Common myeloid progenitor, CD34-positive (primary cell): ENCODE data around the gene NOS1AP.

Experiments
- CTCF ChIA-PET: fragments of 350-600 bp; sonication (Branson Sonifier 250); formaldehyde crosslinking; loops from one replicate; lab custom pipeline; 2021; ENCODE audit warnings: antibody characterized with exemption; lab: Charles Lee
- POLR2A ChIA-PET: fragments of 350-600 bp; sonication (Branson Sonifier 250); formaldehyde crosslinking; loops from one replicate; lab custom pipeline; 2021; ENCODE audit warnings: antibody characterized with exemption; lab: Charles Lee
- DNase-seq, 3 donors: peaks; one replicate each; pipeline versions ENCODE4 v3.0.0 to v3.0.0-alpha.2; 2013
- H3K27ac ChIP-seq, 2 experiments: 1 replicate in 1 of 2; 2 replicates in 1 of 2; pipeline ENCODE4 v1.7.0; 2013; ENCODE audit warnings: inconsistent platforms in 2 of 2, low read length in 2 of 2, mild to moderate bottlenecking in 2 of 2, low read depth in 1 of 2, moderate library complexity in 1 of 2; ENCODE audit not compliant: severe bottlenecking in 2 of 2, insufficient read depth in 1 of 2, poor library complexity in 1 of 2
- H3K27me3 ChIP-seq, 5 experiments: replicated peaks in 2 of 5; 1 replicate in 3 of 5; 2 replicates in 2 of 5; pipeline versions ENCODE4 v1.6.1 to v1.7.0; 2013; ENCODE audit warnings: low read length in 4 of 5, mild to moderate bottlenecking in 2 of 5, moderate library complexity in 2 of 5, inconsistent platforms in 1 of 5; ENCODE audit not compliant: insufficient read depth in 5 of 5, control insufficient read depth in 4 of 5
- H3K36me3 ChIP-seq, 4 experiments: 1 replicate in 2 of 4; 2 replicates in 2 of 4; pipeline versions ENCODE4 v1.6.1 to v1.7.0; 2013; ENCODE audit warnings: low read length in 3 of 4, control low read depth in 1 of 4, mild to moderate bottlenecking in 1 of 4; ENCODE audit not compliant: control insufficient read depth in 4 of 4, insufficient read depth in 4 of 4
- H3K4me1 ChIP-seq, 4 experiments: 1 replicate in 3 of 4; 2 replicates in 1 of 4; pipeline versions ENCODE4 v1.6.1 to v1.7.1; 2013; ENCODE audit warnings: low read length in 3 of 4, mild to moderate bottlenecking in 3 of 4, control low read depth in 1 of 4, inconsistent platforms in 1 of 4, moderate library complexity in 1 of 4; ENCODE audit not compliant: control insufficient read depth in 4 of 4, insufficient read depth in 4 of 4; ENCODE audit errors: control extremely low read depth in 1 of 4
- H3K4me3 ChIP-seq, 7 experiments: 1 replicate in 4 of 7; 2 replicates in 3 of 7; pipeline versions ENCODE4 v1.5.1 to v1.7.0; 2013; ENCODE audit warnings: mild to moderate bottlenecking in 7 of 7, low read length in 6 of 7, moderate library complexity in 6 of 7, inconsistent platforms in 2 of 7, low read depth in 2 of 7, control low read depth in 1 of 7; ENCODE audit not compliant: insufficient read depth in 4 of 7, control insufficient read depth in 1 of 7; ENCODE audit errors: extremely low read depth in 1 of 7
- H3K9me3 ChIP-seq, 5 experiments: 1 replicate in 4 of 5; 2 replicates in 1 of 5; pipeline versions ENCODE4 v1.6.1 to v1.7.1; 2013; ENCODE audit warnings: low read length in 4 of 5, mild to moderate bottlenecking in 2 of 5, inconsistent platforms in 1 of 5, low read depth in 1 of 5, moderate library complexity in 1 of 5; ENCODE audit not compliant: control insufficient read depth in 4 of 5, insufficient read depth in 2 of 5; ENCODE audit errors: control extremely low read depth in 1 of 5
- WGBS: methylation state at CpG from one replicate; pipeline ENCODE4 v1.1.5; 2013; ENCODE audit not compliant: insufficient coverage; 5-methylcytosine and 5-hydroxymethylcytosine counted together

The NOS1AP gene

DNA sequence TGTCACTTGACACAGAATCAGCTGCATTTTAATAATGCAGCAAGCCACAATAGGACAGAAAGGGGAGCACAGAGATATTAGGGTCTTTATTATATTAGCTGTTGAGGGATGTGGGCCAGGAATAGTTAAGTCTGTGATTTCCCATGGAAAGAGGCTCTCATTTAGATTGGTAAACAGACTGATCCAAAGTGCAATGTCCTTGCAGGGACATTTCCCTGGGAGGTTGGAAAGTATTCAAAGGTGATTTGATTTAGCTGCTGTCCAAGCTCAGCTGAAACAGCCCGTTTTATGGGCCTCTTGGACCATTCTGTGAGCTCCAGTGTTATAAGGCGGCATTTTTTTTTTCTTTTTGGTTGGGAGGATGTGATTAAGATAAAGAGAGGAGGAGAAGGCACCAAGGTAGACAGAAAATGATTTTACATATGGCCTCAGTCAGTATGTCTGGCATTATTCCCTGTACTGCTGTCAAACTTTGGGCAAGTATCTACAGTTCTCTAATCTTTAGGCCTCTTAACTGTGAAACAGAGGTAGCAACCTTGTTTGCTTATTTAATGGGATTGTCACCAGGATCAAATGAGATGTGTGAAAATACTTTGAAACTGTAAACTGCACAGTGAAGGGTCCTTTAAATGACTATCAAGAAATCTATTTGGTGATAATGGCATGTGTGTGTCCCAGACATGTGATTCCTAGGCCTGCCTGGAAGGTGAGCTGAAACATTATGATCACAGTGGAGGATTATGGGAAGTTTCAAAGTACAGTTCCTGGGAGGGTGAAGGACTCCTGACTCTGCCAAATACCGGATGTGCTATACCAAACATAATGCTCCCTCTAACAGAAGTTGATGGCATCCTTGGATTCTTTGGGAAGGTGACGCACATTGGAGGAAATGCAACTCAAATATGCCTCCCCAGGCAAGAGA lies 62.2 kb downstream of the NOS1AP start:
- no peaks in the 10 kb centered on the region for H3K4me1 ChIP-seq
- H3K9me3 ChIP-seq = no peaks in the 10 kb centered on the region
- POLR2A ChIA-PET = no interaction called here
- 85% methylated on average over 4 of the region's 4 CpGs for WGBS
- no peak overlapping the region for H3K27ac ChIP-seq
- CTCF ChIA-PET = interaction anchor here (1.6 kb wide), 1 partner anchor 79 kb away, joined by 3 read pairs; no protein-coding TSS in a partner anchor
- no peak overlapping the region for H3K4me3 ChIP-seq
- H3K27me3 ChIP-seq = no peaks in the 10 kb centered on the region
- no peak for DNase-seq
- H3K36me3 ChIP-seq = no peaks in the 10 kb centered on the region

- Histone ChIP-seq H3K9me3 (no peaks in the 10 kb centered on the region), H3K27ac (no peak overlapping the region), H3K4me1 (peaks cover 2 to 10% (median 8%) of the 10 kb centered on the region in 4 experiments), H3K36me3 (no peaks in the 10 kb centered on the region), H3K27me3 (no peaks in the 10 kb centered on the region), H3K4me3 (no peak overlapping the region)
- WGBS = 67% methylated on average over 1 of the region's 2 CpGs
- no peak for DNase-seq
- ChIA-PET POLR2A (no interaction called here), CTCF (no interaction called here)
These were observed 64.1 kb downstream of the NOS1AP start for GRCh38 chr1:162133566-162133965.

- Histone ChIP-seq H3K27me3 (no peaks in the 10 kb centered on the region), H3K9me3 (no peaks in the 10 kb centered on the region), H3K27ac (no peak overlapping the region), H3K36me3 (no peaks in the 10 kb centered on the region), H3K4me3 (no peak overlapping the region), H3K4me1 (peaks cover 2 to 18% (median 11%) of the 10 kb centered on the region in 4 experiments)
- no peak for DNase-seq
- WGBS = 89% methylated on average over 1 of the region's 2 CpGs
- ChIA-PET POLR2A (no interaction called here), CTCF (no interaction called here)
These were observed 65.2 kb downstream of the NOS1AP start for GRCh38 chr1:162134646-162135045.

- peaks cover 2 to 18% (median 11%) of the 10 kb centered on the region in 4 experiments for H3K4me1 ChIP-seq
- 100% methylated on average over 2 of the region's 4 CpGs for whole genome bisulfite sequencing
- no peaks in the 10 kb centered on the region for H3K27me3 ChIP-seq
- no peak for DNase-seq
- no peak overlapping the region for H3K4me3 ChIP-seq
- H3K36me3 ChIP-seq = no peaks in the 10 kb centered on the region
- CTCF ChIA-PET = interaction anchor here (0.9 kb wide), 1 partner anchor 19 kb away, joined by 4 read pairs; no protein-coding TSS in a partner anchor
- H3K27ac ChIP-seq = no peak overlapping the region
- POLR2A ChIA-PET = no interaction called here
- no peaks in the 10 kb centered on the region for H3K9me3 ChIP-seq
These were observed 65.8 kb downstream of the NOS1AP start for GRCh38 chr1:162135271-162135775.

DNA sequence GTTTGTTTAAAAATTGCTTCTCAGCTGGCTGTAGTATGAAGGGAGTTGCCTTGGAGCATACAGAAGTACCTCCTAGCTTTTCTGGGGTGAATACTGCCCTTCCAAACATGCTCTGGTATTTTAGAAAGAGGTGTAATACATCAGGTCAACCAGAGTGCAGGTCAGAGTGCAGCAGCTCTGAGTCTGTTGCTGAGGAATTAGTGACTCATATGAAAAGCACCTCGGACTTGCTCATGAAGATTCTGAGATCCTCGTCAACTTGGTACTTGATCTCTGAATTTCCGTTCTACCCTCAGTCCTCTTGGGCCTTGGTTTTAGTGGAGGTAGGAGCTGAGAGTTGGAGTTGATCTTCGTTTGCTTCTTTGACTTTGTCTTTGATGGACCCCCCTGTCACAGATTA lies 67.3 kb downstream of the NOS1AP start:
- Histone ChIP-seq H3K27ac (no peak overlapping the region), H3K36me3 (no peaks in the 10 kb centered on the region), H3K9me3 (no peaks in the 10 kb centered on the region), H3K27me3 (no peaks in the 10 kb centered on the region), H3K4me1 (peaks cover 2 to 18% (median 12%) of the 10 kb centered on the region in 4 experiments), H3K4me3 (no peak overlapping the region)
- ChIA-PET POLR2A (no interaction called here), CTCF (no interaction called here)
- 93% methylated on average over 3 of the region's 4 CpGs for WGBS
- no peak for DNase-seq

- 94% methylated on average over 4 of the region's 8 CpGs for WGBS
- H3K27me3 ChIP-seq = no peaks in the 10 kb centered on the region
- ChIA-PET POLR2A (no interaction called here), CTCF (no interaction called here)
- no peak overlapping the region for H3K4me3 ChIP-seq
- H3K4me1 ChIP-seq = peaks cover 2 to 18% (median 12%) of the 10 kb centered on the region in 4 experiments
- DNase-seq = no peak
- H3K9me3 ChIP-seq = no peaks in the 10 kb centered on the region
- H3K36me3 ChIP-seq = no peaks in the 10 kb centered on the region
- H3K27ac ChIP-seq = no peak overlapping the region
These were observed 67.9 kb downstream of the NOS1AP start for GRCh38 chr1:162137179-162137960.
